Bronchial epithelial cell (primary cell): ENCODE measurements around the gene KRTAP5-9. TPM values are rescaled to one million over a fixed set of nuclear protein-coding genes. Genes with fewer than 3 reads are reported as not detected.
"Not testable (repeated sequence)": the region's sequence is repeated elsewhere in the genome, so short reads cannot be mapped to it uniquely, and the experiment has no call there.

Source experiments
- DNase-seq: peaks from one replicate; pipeline ENCODE4 v3.0.0-alpha.2; 2010; ENCODE audit warnings: low read depth
- FAIRE-seq: peaks from 2 replicates; lab custom pipeline; 2011; peaks lifted over from hg19 to GRCh38; lab: Jason Lieb, UNC
- H3K27me3 ChIP-seq: 2 replicates; pipeline ENCODE4 v1.5.1; 2011; ENCODE audit warnings: low read length; ENCODE audit not compliant: control insufficient read depth, insufficient read depth
- H3K36me3 ChIP-seq: 2 replicates; pipeline ENCODE4 v1.5.1; 2011; ENCODE audit warnings: low read length; ENCODE audit not compliant: control insufficient read depth, insufficient read depth
- H3K4me3 ChIP-seq: 2 replicates; pipeline ENCODE4 v1.5.1; 2011; ENCODE audit warnings: mild to moderate bottlenecking, low read depth, low read length, control low read depth
- CTCF ChIP-seq: IDR thresholded peaks from 2 replicates; pipeline ENCODE4 v1.5.1; 2011; ENCODE audit warnings: mild to moderate bottlenecking, moderate library complexity, low read length, control low read depth, inconsistent platforms; ENCODE audit not compliant: insufficient read depth, severe bottlenecking
- total RNA-seq: library from RNA; depleted of rRNA; stranded (reverse); fragments of >200 nt; gene quantifications from 2 replicates; pipeline ENCODE4 v1.2.1, GENCODE V29; 2014

Gene KRTAP5-9
- total RNA-seq, 1 donor from 2014 or later, result not detected

GRCh38 chr11:71572811-71573210, 24.6 kb downstream of the KRTAP5-9 start:
- Histone ChIP-seq H3K36me3 (no peaks in the 10 kb centered on the region), H3K4me3 (no peak overlapping the region), H3K27me3 (no peaks in the 10 kb centered on the region)
- no peak for FAIRE-seq
- no peak for TF ChIP-seq CTCF
- no peak for DNase-seq

- FAIRE-seq (no peak), DNase-seq (no peak)
- TF ChIP-seq CTCF, result no peak
- Histone ChIP-seq H3K27me3 (peaks cover 2% of the 10 kb centered on the region), H3K4me3 (no peak overlapping the region), H3K36me3 (no peaks in the 10 kb centered on the region)
These were observed 26.2 kb downstream of the KRTAP5-9 start for GRCh38 chr11:71574418-71574817.

- no peak for FAIRE-seq
- Histone ChIP-seq H3K27me3 (peaks cover 2% of the 10 kb centered on the region), H3K4me3 (no peak overlapping the region)
These were observed 27.7 kb downstream of the KRTAP5-9 start for GRCh38 chr11:71575723-71576424.

GRCh38 chr11:71576688-71577465, 28.7 kb downstream of the KRTAP5-9 start:
- H3K27me3 ChIP-seq, H3K36me3 ChIP-seq, DNase-seq, FAIRE-seq, H3K4me3 ChIP-seq: not testable (repeated sequence)

More at GRCh38 chr11:71575723-71576424, 27.7 kb downstream of the KRTAP5-9 start:
- no peak for TF ChIP-seq CTCF
- H3K36me3 ChIP-seq, result no peaks in the 10 kb centered on the region
- no peak for DNase-seq

GRCh38 chr11:71577469-71578004, 29.3 kb downstream of the KRTAP5-9 start:
- Histone ChIP-seq H3K36me3 (no peaks in the 10 kb centered on the region), H3K27me3 (peaks cover 2% of the 10 kb centered on the region), H3K4me3 (no peak overlapping the region)
- DNase-seq (no peak), FAIRE-seq (peak; percentile 82)
- TF ChIP-seq CTCF, result no peak

- peak; percentile 21 for DNase-seq
- FAIRE-seq, result peak; percentile 28
These were observed 31.3 kb downstream of the KRTAP5-9 start for GRCh38 chr11:71579513-71579912.

More at GRCh38 chr11:71579513-71579912, 31.3 kb downstream of the KRTAP5-9 start:
- H3K4me3 ChIP-seq, H3K36me3 ChIP-seq, H3K27me3 ChIP-seq: not testable (repeated sequence)
